Gastrocnemius medialis (tissue), 4 donors: Measurements from ENCODE around the gene CSNK1D.

ENCODE experiments used
- POLR2A ChIP-seq, 2 donors: fragments of 450-650 bp; IDR thresholded peaks; one replicate each; pipeline ENCODE4 v1.6.1; 2017; ENCODE audit warnings: antibody characterized with exemption in 2 of 2, mild to moderate bottlenecking in 2 of 2, moderate library complexity in 2 of 2
- TF ChIP-seq, protein P1 (sequence below), 5 experiments: fragments of 450-650 bp in 3 of 5; fragments of 200-600 bp in 2 of 5; sonication (generic) in 2 of 5; IDR thresholded peaks in 4 of 5; conservative IDR thresholded peaks in 1 of 5; 1 replicate in 4 of 5; 2 replicates in 1 of 5; pipeline ENCODE4 v1.5.1; 2016 to 2019; ENCODE audit warnings: antibody characterized with exemption in 5 of 5, mild to moderate bottlenecking in 3 of 5, moderate library complexity in 3 of 5

DNA sequence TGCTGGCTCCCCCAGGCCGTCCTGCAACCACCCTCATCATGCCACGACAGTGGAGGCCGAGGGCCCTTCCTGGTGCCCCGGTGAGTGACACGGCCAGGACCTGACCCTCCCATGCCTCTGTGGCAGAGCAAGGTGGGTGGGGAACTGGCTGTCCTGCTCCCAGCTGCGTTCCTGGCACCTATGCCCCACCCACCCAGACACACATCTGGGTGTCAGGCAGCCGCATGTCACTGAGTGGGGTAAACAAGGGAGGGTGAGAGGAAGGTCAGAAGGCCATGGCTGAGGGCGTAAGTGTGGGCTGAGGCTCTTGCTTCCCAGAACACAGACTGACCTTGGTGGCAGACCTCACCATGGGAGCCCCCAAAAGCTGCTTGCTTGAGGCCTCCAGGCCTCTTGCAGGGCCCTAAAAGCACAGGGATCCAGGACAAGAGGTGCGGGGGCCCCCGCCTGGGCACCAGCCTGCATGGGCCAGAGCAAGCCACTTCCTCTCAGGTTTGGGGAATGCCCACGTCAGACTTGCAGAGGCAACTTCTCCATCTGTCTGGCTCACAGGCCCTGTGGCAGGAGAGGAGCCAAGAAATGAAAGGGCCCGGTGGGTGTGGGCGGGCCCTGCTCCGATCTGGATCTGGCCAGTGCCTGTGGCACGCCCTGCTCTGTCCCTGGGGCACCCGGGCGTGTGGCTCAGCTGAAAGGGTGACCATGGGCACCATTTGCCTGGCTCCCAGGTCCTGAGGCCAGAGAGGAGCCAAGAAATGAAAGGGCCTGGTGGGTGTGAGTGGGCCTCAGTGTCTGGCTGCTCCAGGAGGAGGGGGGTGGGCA, 57.0 kb downstream of the CSNK1D start:
- TF ChIP-seq, protein P1, sequence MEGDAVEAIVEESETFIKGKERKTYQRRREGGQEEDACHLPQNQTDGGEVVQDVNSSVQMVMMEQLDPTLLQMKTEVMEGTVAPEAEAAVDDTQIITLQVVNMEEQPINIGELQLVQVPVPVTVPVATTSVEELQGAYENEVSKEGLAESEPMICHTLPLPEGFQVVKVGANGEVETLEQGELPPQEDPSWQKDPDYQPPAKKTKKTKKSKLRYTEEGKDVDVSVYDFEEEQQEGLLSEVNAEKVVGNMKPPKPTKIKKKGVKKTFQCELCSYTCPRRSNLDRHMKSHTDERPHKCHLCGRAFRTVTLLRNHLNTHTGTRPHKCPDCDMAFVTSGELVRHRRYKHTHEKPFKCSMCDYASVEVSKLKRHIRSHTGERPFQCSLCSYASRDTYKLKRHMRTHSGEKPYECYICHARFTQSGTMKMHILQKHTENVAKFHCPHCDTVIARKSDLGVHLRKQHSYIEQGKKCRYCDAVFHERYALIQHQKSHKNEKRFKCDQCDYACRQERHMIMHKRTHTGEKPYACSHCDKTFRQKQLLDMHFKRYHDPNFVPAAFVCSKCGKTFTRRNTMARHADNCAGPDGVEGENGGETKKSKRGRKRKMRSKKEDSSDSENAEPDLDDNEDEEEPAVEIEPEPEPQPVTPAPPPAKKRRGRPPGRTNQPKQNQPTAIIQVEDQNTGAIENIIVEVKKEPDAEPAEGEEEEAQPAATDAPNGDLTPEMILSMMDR (IDR thresholded peaks at IDR 0.05 in 4 of 5, conservative IDR thresholded peaks at IDR 0.05 in 1 of 5), result no peak
- no peak for TF ChIP-seq POLR2A (IDR thresholded peaks at IDR 0.05)
